Fibroblast of lung (primary cell): ENCODE measurements around the gene MAP3K7CL. TPM values are rescaled to one million over a fixed set of nuclear protein-coding genes. Genes with fewer than 3 reads are reported as not detected.
"Not testable (repeated sequence)": the region's sequence is repeated elsewhere in the genome, so short reads cannot be mapped to it uniquely, and the experiment has no call there.

Experiments
- DNase-seq, 2 donors: peaks; one replicate each; pipeline versions ENCODE4 v3.0.0 to v3.0.0-alpha.2; 2010; ENCODE audit warnings: low read depth in 2 of 2
- H2AFZ ChIP-seq: 2 replicates; pipeline ENCODE4 v1.5.1; 2012; ENCODE audit warnings: low read length, control low read depth, inconsistent platforms
- H3K27ac ChIP-seq: 2 replicates; pipeline ENCODE4 v1.5.1; 2011; ENCODE audit warnings: low read length, control low read depth; ENCODE audit not compliant: insufficient read depth
- H3K27me3 ChIP-seq: 2 replicates; pipeline ENCODE4 v1.5.1; 2011; ENCODE audit warnings: mild to moderate bottlenecking, low read length; ENCODE audit not compliant: control insufficient read depth, insufficient read depth
- H3K36me3 ChIP-seq: 2 replicates; pipeline ENCODE4 v1.5.1; 2011; ENCODE audit warnings: low read length; ENCODE audit not compliant: control insufficient read depth, insufficient read depth
- H3K4me1 ChIP-seq: 2 replicates; pipeline ENCODE4 v1.5.1; 2011; ENCODE audit warnings: low read length; ENCODE audit not compliant: control insufficient read depth, insufficient read depth; ENCODE audit errors: extremely low read depth
- H3K4me2 ChIP-seq: 2 replicates; pipeline ENCODE4 v1.5.1; 2011; ENCODE audit warnings: low read length, control low read depth; ENCODE audit not compliant: insufficient read depth; ENCODE audit errors: extremely low read depth
- H3K4me3 ChIP-seq, 4 experiments: fragments of 200-600 bp in 1 of 4; sonication (generic) in 1 of 4; replicated peaks in 1 of 4; 2 replicates each; pipeline ENCODE4 v1.5.1; 2011 to 2016; ENCODE audit warnings: low read length in 4 of 4, low read depth in 3 of 4, mild to moderate bottlenecking in 3 of 4, control low read depth in 2 of 4, inconsistent platforms in 1 of 4, mixed read lengths in 1 of 4; ENCODE audit not compliant: insufficient read depth in 1 of 4; ENCODE audit errors: control extremely low read depth in 1 of 4
- H3K79me2 ChIP-seq: 2 replicates; pipeline ENCODE4 v1.5.1; 2012; ENCODE audit warnings: mild to moderate bottlenecking, low read length, inconsistent platforms; ENCODE audit not compliant: control insufficient read depth, insufficient read depth
- H3K9ac ChIP-seq: 2 replicates; pipeline ENCODE4 v1.5.1; 2011; ENCODE audit warnings: mild to moderate bottlenecking, low read length, control low read depth; ENCODE audit not compliant: insufficient read depth
- H3K9me3 ChIP-seq: 2 replicates; pipeline ENCODE4 v1.5.1; 2012; ENCODE audit warnings: low read depth, low read length; ENCODE audit not compliant: control insufficient read depth, insufficient read depth
- H4K20me1 ChIP-seq: 2 replicates; pipeline ENCODE4 v1.5.1; 2011; ENCODE audit warnings: low read length; ENCODE audit not compliant: control insufficient read depth, insufficient read depth; ENCODE audit errors: extremely low read depth
- EZH2 ChIP-seq: IDR thresholded peaks from 2 replicates; pipeline ENCODE4 v1.5.1; 2012; ENCODE audit warnings: low read length, control low read depth, mild to moderate bottlenecking; ENCODE audit errors: missing control alignments
- polyA plus RNA-seq, 2 donors: library from polyadenylated mRNA; depleted of rRNA in 1 of 2; stranded (reverse) in 1 of 2; unstranded in 1 of 2; fragments of >200 nt; gene quantifications; 2 replicates each; pipeline ENCODE4 v1.2.1, GENCODE V29; 2011 to 2012; ENCODE audit warnings: missing spikeins in 1 of 2
- total RNA-seq: library from RNA; depleted of rRNA; stranded (reverse); fragments of >200 nt; gene quantifications from 2 replicates; pipeline ENCODE4 v1.2.1, GENCODE V29; 2014
- TF ChIP-seq, protein P1 (sequence below), 2 donors: IDR thresholded peaks in 1 of 2; conservative IDR thresholded peaks in 1 of 2; 1 replicate in 1 of 2; 2 replicates in 1 of 2; pipeline ENCODE4 v1.5.1; 2011 to 2012; ENCODE audit warnings: low read length in 2 of 2, control low read depth in 1 of 2, inconsistent platforms in 1 of 2, low read depth in 1 of 2, mild to moderate bottlenecking in 1 of 2

MAP3K7CL gene
- total and polyA plus RNA-seq, 2 donors (not counting 1 experiment from before 2014, with no cell fraction given) = 58.3 to 176 TPM

- no peak overlapping the region for H3K4me3 ChIP-seq
- H3K79me2 ChIP-seq = no peaks in the 10 kb centered on the region
- peaks cover 9% of the 10 kb centered on the region for H3K4me1 ChIP-seq
- no peaks in the 10 kb centered on the region for H3K36me3 ChIP-seq
- H2AFZ ChIP-seq = no peak overlapping the region
- no peak overlapping the region for H3K27ac ChIP-seq
- H3K9me3 ChIP-seq = no peaks in the 10 kb centered on the region
- H4K20me1 ChIP-seq = no peaks in the 10 kb centered on the region
- no peak overlapping the region for H3K4me2 ChIP-seq
- no peak for DNase-seq
- TF ChIP-seq, protein P1, sequence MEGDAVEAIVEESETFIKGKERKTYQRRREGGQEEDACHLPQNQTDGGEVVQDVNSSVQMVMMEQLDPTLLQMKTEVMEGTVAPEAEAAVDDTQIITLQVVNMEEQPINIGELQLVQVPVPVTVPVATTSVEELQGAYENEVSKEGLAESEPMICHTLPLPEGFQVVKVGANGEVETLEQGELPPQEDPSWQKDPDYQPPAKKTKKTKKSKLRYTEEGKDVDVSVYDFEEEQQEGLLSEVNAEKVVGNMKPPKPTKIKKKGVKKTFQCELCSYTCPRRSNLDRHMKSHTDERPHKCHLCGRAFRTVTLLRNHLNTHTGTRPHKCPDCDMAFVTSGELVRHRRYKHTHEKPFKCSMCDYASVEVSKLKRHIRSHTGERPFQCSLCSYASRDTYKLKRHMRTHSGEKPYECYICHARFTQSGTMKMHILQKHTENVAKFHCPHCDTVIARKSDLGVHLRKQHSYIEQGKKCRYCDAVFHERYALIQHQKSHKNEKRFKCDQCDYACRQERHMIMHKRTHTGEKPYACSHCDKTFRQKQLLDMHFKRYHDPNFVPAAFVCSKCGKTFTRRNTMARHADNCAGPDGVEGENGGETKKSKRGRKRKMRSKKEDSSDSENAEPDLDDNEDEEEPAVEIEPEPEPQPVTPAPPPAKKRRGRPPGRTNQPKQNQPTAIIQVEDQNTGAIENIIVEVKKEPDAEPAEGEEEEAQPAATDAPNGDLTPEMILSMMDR (conservative IDR thresholded peaks at IDR 0.05 in 1 of 2, IDR thresholded peaks at IDR 0.05 in 1 of 2; ENCODE audit: low read depth in 1 of 2, low read length in 2 of 2) = no peak
- TF ChIP-seq EZH2 = no peak
- no peaks in the 10 kb centered on the region for H3K27me3 ChIP-seq
- H3K9ac ChIP-seq = no peak overlapping the region
These were observed 36.4 kb downstream of the MAP3K7CL start for GRCh38 chr21:29166853-29167252.

DNA sequence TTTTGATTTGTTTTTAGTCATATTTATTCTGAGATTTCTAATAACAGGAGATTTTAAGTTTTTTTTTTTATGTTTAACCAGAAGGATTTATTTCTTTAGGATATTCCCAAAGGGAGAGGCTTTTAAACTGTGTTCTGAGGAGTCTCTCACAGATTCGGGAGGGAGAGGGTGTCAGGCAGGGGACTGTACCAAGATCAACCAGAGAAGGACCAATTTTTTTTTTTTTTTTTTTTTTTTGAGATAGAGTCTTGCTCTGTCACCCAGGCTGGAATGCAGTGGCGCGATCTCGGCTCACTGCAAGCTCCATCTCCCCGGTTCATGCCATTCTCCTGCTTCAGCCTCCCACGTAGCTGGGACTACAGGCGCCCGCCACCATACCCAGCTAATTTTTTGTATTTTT lies 37.0 kb downstream of the MAP3K7CL start:
- H3K9me3 ChIP-seq, DNase-seq, H4K20me1 ChIP-seq, H3K4me2 ChIP-seq, H3K27me3 ChIP-seq, H3K27ac ChIP-seq, H2AFZ ChIP-seq, H3K36me3 ChIP-seq, H3K4me3 ChIP-seq, H3K4me1 ChIP-seq, H3K9ac ChIP-seq, H3K79me2 ChIP-seq: not testable (repeated sequence)

DNA sequence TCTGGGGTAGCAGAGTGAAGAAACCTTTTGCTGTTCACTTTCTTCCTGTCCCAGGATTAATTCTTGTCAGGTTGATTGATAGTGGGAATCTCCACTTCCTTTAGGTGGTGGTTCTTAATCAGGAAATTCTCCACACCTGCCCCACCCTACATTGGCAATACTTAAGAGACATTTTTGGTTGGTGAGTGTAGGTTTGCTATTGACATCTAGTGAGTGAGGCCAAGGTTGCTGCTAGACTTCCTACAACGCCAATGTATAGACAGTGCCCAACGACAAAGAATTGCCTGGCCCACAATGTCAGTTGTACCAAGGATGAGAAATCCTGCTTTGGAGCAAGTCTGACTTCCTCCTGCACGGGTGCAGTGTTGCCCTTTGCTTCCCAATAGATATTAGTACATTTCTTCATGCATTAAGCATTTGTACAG lies 38.5 kb downstream of the MAP3K7CL start:
- H2AFZ ChIP-seq = no peak overlapping the region
- no peak overlapping the region for H3K27ac ChIP-seq
- H3K79me2 ChIP-seq = no peaks in the 10 kb centered on the region
- peak in 1 of 2 donors; percentile 59 for DNase-seq
- no peaks in the 10 kb centered on the region for H3K9me3 ChIP-seq
- H3K4me3 ChIP-seq = no peak overlapping the region
- no peak overlapping the region for H3K9ac ChIP-seq
- peaks cover 4% of the 10 kb centered on the region for H3K4me1 ChIP-seq
- H3K36me3 ChIP-seq = no peaks in the 10 kb centered on the region
- H3K4me2 ChIP-seq = no peak overlapping the region
- H3K27me3 ChIP-seq = no peaks in the 10 kb centered on the region
- H4K20me1 ChIP-seq = no peaks in the 10 kb centered on the region
- TF ChIP-seq, protein P1 (conservative IDR thresholded peaks at IDR 0.05 in 1 of 2, IDR thresholded peaks at IDR 0.05 in 1 of 2; ENCODE audit: low read depth in 1 of 2, low read length in 2 of 2) = no peak
- no peak for TF ChIP-seq EZH2
